HG02798 (cell line): ENCODE data around the gene UNC5C.

Source experiments
- ATAC-seq: cut with Tn5 transposase; IDR thresholded peaks from one replicate; pipeline ENCODE4 v1.9.1; 2021; ENCODE audit warnings: mild to moderate bottlenecking; ENCODE audit not compliant: unreplicated experiment, poor library complexity

UNC5C gene

DNA sequence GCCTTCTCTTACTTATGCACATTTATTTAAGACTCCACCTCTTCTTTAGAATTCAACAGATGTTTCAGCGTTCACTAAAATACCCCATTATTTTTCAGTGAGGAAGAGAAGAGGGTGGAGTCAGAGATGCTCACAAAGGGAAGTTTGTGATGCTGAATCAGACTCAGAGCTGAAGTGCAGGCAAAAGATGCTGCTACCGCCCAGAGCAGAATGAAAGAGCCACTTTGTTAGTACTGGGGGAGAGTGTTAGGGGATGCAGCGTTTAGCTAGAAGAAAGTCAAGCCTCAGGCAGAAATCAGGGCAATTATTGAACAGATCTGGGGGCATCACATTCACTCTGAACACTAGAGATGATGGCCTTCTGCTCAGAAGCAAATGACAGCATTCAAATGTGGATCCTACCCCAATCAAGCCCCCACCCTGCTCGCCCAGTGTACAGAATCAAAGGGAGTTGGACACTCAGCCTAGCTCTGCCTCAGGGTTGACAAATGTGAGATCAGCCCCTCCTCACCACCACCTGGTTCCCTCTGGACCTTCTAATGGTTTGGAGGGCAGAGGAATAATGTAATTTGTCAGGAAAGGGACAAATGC is 138.3 kb downstream of the UNC5C start:
- ATAC-seq: no peak

DNA sequence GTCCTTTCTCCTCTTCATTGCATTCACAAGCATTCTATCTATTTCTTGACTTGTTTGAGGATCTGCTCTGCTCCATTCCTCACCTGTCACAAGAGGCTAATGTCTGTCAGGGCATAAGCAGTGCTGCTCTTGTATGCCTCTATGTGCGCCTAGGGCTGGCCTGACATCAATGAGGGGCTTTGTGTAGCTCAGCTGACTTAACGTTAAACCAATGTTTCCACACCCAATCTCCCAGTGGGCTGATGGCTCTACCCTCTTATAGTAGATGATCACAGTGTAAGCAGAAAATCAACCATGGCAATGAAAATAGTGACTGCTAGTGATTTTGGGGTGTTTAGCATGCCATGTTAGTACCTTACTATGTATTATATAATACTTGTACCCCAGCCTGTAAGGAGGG is 139.0 kb downstream of the UNC5C start:
- no peak for ATAC-seq

DNA sequence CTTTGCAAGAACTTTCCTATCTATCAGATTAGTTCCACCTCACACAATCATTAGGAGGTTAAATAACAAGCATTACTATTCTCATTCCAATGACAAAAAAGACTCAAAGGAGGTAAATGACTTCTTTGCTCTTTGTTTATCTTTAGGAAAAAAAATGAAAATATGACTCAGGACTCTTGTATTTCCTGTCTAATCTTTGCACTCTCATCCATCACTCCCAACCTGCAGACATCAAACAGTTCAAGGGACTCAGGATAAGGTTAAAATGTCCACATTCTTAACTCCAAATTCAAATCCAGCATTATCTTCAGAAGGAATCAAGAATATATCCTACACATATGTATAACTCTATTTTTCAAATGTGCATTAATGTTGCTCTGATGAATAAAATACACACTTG is 139.6 kb downstream of the UNC5C start:
- ATAC-seq: no peak

DNA sequence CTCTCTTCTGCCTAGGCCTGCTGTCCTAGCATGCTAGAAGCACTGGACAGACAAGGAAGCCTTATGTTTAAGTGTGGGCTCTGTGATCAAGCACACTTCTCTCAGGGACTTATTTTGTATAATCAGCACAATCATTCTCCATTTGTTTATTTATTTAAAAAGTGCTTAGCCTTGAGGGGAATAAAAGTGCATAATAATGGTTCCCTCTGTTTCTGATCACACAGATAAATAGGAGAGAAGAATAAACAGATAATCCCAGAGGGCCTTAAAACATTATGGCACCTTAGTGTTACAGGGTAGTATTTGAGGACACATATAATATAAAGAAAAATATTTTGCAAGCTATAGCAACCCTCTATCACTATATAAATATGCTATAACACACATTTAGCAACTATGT is 146.5 kb downstream of the UNC5C start:
- ATAC-seq: no peak

DNA sequence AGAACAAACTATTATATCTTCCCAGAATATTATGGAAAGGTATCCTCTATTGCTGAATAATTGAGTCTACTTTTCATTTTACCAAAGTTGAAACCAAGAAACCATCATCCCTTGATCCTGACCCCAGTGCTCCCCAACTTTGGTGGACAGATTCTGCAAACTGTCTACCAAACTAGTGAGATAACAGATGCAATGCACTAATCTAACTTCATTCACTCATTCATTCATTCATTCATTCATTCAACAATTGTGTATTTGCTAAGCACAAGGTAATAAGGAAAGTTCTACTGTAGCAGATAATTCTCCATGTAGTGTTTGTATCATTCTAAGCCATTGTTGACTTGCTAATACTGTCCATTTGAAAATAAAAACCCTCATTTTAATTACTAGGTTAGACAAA is 150.6 kb downstream of the UNC5C start:
- ATAC-seq: no peak

DNA sequence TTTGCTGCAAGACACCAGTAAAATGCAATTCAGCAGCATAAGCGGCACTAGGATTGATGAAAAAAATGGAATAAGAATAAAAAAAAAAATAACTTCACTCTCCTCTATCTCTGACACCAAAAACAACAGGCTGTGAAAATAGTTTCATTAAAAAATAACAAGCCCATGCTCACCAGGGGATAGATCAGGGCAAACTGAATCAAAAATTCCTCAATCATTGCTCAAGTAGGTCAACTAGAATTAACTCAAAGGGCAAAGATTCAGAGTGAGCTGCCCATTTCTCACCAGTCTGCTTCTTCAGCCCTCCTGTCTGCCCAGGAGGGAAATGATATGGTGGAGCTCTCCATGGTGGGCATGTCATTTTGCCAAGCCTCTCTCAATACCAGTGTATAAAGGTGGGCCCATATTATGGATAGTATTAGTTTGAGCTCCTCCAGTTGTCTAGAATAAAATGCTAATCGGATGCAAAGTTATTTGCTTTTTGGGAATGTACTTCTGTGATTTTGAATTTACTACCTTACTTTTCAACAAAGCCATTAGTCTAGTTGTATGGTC is 153.9 kb downstream of the UNC5C start:
- ATAC-seq: no peak

DNA sequence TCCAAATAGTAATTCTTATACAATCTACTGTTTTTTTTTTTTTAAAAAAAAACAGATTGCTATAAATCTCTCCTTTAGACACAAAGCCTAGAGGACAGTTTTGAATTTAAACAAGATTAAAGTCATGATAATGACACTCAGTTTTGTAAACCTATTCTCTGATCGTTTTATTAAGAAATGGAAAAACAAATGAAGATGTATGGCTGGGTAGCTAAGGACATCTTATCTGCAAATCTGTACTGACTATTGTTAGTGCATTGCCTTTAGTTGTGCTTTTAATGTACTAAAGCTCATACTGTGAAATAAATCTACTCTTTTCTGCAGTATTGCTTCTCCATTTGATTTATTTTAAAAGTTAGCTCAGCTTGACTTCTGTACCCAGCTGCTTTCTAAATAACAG is 155.0 kb downstream of the UNC5C start:
- ATAC-seq: no peak

DNA sequence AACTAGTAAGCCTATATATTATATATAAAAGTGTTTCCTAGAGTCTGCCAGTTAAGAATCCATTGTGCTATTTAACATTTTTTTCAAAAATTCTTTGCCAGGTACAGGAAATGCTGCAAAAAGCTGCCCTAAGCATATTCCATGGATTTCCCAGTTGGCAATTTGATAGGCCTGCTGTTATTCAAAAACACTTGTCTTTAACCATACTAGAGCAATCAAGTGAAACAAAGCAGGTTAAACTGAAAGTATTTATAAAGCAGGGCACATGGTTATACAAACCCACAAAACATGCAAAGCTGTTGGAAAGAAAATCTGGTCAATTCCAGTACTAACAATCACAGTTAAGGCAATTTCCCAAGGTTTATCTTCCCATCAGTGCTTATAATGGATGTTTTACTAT is 159.9 kb downstream of the UNC5C start:
- no peak for ATAC-seq

DNA sequence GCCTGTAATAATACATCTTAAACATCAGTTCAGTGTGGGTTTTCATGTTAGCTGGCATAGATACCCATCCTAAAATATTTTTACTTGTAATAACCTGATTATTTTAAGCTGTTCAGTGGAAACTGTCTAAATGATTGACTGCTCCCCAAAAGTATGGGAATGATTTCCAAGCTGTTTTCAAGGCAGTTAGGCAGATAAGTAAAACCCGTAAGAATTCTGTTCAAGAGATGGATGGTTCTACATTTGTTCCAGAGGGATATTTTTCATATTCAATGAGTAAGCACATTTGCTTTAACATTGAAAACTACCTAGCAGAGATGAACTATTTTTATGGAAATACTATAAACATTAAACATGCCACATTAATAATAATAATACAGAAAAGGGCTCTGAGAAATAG is 161.1 kb downstream of the UNC5C start:
- ATAC-seq: no peak

DNA sequence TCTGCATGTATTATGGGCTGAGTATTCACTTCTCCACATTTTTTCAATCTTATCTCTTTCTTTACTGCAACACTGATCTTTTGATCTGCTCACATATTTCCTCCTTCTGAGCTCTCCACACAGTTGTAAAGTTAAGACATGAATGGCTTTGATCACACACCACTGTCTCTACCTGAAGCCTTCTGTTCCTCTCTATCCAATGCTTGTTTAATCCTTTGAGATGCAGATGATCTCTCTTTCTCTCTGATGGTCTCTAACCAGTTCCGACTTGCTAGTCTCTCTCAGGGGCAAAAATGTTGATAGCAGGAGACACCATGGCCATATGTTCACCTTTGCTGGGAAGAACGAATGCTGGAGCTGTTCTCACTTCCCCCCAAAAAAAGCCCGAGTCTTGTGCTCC is 162.4 kb downstream of the UNC5C start:
- no peak for ATAC-seq

DNA sequence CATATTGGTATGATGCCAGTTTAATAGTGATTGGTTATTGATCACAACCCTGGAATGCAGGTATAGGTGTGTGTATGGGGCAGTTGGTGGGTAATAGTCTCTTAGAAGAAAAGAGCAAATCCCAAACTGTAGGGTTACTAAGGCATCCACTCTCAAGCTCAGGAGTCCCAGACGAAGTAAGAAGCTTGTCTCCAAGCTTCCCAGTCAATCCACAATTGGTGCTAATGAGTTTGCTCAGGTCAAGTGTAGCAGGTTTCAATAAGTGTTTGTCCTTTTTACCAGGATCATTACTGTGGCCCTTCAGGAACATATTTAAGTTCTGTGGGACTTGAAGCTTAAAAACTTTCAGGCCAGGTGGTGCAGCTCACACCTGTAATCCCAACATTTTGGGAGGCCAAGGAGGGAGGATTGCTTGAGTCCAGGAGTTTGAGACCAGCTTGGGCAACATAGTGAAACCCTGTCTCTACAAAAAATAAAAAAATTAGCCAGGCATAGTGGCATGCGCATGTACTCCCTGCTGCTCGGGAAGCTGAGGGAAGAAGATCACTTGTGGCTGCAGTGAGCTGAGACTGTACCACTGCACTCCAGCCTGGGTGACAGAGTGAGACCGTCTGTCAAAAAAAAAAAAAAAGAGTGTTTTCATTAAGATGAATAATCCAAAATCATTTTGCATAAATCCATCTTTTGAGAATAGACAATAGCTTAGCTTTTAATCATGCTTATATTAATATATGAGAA is 166.8 kb downstream of the UNC5C start:
- no peak for ATAC-seq

DNA sequence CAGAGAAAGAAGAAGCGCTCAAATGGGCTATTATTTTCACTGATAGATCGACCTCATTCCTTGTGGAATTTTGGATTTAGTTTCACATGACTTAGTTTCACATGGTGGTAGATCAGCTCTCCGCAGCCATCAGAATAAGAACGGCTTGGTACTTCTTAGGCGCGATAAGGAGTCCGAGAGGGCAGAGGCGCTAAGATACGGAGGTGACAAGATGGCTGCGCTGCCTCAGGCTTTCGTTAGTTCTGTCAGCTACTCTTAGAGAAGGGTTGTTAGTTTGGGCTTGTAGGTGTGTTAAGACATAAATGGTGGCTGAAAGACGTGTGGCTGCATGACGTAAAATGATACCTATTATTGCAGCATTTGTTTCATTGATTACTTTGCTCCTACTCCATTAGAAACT is 169.1 kb downstream of the UNC5C start:
- ATAC-seq: no peak

DNA sequence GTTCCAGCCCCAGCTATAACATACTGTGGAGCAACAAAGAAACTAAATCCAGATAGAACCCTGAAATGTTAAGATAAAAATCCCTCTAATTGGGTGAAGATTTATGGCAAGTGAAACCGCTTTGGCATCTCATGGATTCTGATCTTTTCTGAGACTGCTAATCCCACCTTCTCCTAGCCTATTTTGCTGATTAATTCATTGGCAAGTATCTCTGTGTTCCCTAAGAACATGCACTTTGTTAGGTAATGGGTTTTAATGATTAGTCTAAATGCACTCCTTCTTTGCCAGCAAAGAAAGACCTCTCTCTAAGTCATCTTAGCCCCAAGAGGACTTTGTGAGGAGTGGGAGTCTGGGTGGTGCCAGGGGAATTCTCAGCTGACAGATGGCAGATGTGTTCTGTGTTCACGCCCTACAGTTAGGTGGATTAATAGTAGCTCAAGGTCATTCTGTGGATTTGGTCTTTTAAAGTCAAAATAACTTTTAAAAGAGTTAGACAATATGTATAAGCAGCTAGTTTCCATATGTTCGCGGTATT is 171.3 kb downstream of the UNC5C start:
- ATAC-seq: no peak

DNA sequence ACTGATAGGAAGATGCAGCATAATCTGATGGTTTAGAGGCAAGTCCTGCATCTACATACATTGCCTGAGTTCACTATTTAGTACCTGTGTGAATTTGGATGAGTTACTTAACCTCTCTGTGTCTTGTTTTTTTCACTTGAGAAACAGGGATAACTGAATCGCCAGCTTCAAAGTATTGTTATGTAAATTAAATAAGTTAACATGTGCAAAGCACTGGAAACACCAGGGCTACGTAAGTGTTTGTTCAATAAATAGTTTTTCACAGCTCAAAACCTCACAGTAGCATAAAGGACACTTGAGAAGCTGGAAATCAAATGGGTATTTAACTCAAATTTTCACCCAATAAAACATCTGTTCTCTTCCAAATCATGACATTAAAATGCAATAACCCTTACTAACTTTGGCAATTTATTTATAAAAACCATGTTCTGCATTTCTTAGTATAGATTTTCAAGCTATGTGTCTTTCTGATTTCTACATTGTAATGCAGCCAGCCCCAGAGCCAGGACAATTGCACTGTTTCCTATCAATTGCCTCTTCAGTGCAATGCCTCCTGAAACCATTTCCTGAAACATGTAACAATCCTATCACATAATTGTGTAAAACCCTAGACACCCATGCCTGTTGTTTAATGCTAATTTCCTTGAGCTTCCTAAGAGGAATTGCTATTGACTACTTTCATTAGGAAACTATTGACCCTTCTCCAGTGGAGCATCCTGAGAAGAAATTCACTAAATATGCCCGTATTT is 177.1 kb downstream of the UNC5C start:
- no peak for ATAC-seq

DNA sequence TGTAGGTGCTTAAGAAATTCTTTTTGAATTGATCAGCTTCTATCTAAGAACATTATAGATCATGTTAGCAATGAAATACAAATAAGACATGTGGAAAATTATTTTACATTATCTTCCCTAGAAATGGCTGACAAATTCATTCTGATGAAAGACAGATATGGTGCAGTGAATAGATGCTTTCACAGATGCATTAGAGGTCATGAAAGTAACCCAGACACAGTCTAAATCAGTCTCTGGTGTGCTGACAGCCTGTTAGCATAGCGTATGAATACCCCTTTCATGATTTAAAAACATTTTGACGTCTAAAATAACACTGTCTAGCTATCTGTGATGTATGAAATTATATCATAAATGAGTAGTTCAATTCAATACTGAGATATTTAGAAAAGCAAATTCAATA is 180.9 kb downstream of the UNC5C start:
- no peak for ATAC-seq

DNA sequence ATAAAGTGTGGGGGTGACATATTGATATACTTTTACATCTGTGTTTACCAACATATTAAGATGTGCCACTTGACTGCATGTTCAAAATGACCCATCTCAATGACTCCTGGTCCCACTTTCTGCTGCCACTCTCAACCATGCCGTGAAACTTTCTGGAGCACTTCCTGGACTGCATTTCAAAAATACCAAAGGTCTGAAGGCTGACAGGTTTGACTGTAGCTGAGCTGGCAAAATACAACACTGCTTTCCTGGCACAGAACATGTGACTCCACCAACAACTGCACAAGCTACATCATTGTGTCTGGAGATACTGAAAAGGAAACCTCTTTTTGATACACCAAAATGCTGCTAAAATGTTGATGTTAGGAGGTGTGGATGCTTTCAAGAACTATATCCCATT is 184.8 kb downstream of the UNC5C start:
- ATAC-seq: no peak

DNA sequence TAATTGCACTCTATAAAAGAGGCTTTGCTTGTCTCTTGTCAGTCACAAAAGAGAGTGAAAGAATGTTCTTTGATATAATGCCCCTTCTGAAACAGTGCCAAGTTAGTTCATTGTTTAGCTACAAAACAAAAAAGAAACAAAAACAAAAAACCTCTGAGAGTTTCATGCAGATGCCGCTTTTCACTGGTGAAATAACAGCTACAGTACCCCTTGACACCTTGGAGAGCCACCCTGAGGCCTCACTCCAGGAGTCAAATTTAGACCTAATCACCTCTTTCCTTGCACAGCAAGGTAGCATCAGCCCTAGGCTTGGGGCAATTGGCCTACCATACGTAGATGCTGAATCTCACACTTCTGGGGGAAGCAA is 185.2 kb downstream of the UNC5C start:
- ATAC-seq: no peak

DNA sequence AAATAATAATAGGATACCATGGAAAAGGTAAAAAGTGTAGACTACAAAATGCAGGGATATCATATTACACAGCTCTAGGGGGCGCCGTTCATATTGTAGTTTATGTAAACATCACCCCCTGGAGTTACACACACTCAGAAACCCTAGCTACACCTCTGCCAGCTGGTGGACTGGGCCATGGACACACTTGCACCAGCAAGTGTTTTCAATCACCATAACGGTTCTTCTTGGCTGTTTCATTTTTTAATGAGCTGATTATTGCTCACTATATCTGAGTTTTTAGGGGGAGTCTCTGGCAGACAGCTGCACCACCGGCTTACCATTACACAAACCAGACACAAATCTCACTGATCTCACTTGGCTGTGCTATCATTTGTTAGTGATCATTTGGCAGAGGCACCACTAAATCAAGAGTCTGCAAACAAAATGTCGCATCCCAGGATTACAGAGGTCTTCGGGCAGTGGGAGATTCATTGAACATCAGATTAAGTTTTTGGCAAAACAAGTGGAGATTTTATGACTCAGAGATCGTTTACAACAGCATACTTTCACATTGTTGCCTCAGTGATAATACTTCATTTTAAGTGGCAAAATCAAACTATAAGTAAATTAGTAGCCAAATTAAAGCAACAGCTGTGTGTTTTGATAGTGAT is 185.7 kb downstream of the UNC5C start:
- ATAC-seq: no peak

DNA sequence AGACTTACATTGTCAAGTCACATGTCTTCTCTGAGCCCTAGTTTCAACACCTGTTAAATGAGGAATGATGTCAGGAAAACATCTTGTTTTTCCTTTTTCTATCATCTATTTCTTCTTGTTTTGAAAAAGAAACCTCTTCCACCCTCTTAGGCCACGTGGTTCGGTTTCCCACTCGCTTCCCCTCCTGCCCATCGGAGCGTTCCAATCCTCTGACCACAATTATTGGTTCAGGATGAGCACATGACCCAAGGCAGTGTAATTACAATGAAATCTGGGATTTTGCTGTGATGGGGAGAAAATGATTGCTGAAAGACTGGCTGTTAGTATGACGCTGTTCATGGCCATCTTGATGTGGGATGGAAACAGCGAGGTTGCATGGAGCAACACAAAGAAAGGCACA is 186.7 kb downstream of the UNC5C start:
- no peak for ATAC-seq

DNA sequence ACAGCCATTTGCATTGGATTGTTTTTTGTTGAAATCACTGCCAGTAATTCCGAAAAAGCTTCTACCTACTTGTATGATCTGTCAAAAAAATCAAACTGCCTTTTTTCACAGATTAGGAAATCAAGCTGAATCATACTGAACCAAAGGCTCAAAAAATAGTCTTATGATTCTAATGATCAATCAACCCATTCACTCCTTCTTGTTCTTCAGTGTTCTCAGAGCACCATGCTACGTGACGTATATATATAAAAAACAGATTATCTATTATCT is 187.1 kb downstream of the UNC5C start:
- no peak for ATAC-seq
